ENCODE results near the gene PRAMEF26. TPM values are rescaled to one million over a fixed set of nuclear protein-coding genes. Genes with fewer than 3 reads are reported as not detected.
"Not testable (repeated sequence)": the region's sequence is repeated elsewhere in the genome, so short reads cannot be mapped to it uniquely, and the experiment has no call there.

PRAMEF26 gene
- not detected for polyA plus RNA-seq (ENCODE audit: low read depth in 6 of 6)

GRCh38 chr1:13155909-13156308 lies at the start of gene PRAMEF26:
Gene PRAMEF26, minus strand, starts transcription at chr1:13156009. Its CDS starts 2,914 bp downstream, at chr1:13153095.
- H3K9me3 Mint-ChIP-seq; H3K27me3 Mint-ChIP-seq; H3K4me3 Mint-ChIP-seq; H3K4me1 Mint-ChIP-seq; DNase-seq; ATAC-seq (ENCODE audit: low read depth in 2 of 2); H3K36me3 Mint-ChIP-seq; H3K27ac Mint-ChIP-seq: not testable (repeated sequence)

DNA sequence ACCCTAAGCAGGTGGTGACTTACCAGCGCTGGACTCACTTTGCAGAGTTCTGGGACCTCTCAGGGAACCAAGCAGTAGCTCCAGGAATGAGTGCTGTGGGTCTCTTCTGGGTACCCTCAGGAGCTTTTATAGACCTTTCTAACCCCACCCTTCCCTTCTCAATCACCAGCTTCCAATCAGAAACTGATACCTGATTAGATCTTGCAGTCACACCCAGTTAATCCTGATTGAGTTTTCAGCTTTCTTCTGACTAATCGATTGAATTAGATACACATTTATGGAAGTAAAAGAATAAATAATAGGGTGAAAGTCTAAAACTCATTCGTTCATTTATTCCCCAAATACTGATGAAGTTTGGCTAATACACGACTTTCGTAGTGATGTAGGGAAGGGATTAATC lies 45.5 kb upstream of the PRAMEF26 start, which contains the start of gene PRAMEF13:
PRAMEF13 (minus strand) TSS at position 101 of the 400 bp plus-strand sequence. CDS start 1,820 bp downstream, outside the sequence.
- not testable (repeated sequence) for DNase-seq; H3K4me3 Mint-ChIP-seq; H3K27ac Mint-ChIP-seq; ATAC-seq (ENCODE audit: low read depth in 2 of 2); H3K36me3 Mint-ChIP-seq; H3K9me3 Mint-ChIP-seq; H3K27me3 Mint-ChIP-seq; H3K4me1 Mint-ChIP-seq

- not testable (repeated sequence) for H3K36me3 Mint-ChIP-seq; ATAC-seq (ENCODE audit: low read depth in 2 of 2); H3K27me3 Mint-ChIP-seq; DNase-seq; H3K27ac Mint-ChIP-seq; H3K4me3 Mint-ChIP-seq; H3K9me3 Mint-ChIP-seq; H3K4me1 Mint-ChIP-seq
Measured at GRCh38 chr1:13171548-13171947, 15.7 kb upstream of the PRAMEF26 start, which contains the start of gene PRAMEF9. Gene PRAMEF9, plus strand, starts transcription at chr1:13171848. Its CDS starts 3,433 bp downstream, at chr1:13175281.

- H3K27me3 Mint-ChIP-seq; ATAC-seq (ENCODE audit: low read depth in 2 of 2); H3K4me3 Mint-ChIP-seq; H3K36me3 Mint-ChIP-seq; H3K27ac Mint-ChIP-seq; H3K4me1 Mint-ChIP-seq; DNase-seq; H3K9me3 Mint-ChIP-seq: not testable (repeated sequence)
Measured at GRCh38 chr1:13165531-13165930, 9.7 kb upstream of the PRAMEF26 start, which contains the start of gene HNRNPCL4. Gene HNRNPCL4, minus strand, starts transcription at chr1:13165631. Its CDS starts 164 bp downstream, at chr1:13165467.

DNA sequence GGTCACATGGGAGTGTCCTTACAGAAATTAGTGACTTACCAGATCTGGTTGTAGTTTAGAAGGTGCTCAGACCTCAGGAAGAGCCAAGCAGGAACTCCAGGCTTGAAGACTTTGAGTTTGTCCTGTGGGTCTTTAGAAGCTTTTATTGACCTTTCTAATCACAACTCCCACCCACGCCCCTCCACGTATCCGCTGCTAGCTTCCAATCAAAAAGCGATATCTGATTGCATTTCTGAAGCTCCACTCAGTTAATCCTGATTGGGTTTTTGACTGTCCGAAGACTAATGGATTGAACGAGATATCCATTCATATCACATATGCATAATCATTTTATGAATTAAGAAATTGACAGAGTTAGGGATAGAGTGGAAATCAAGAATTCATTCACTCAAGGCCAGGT lies 39.1 kb downstream of the PRAMEF26 start, which contains the start of gene HNRNPCL2:
HNRNPCL2 (minus strand) TSS at position 101 of the 400 bp plus-strand sequence. CDS start 454 bp downstream, outside the sequence.
- not testable (repeated sequence) for ATAC-seq (ENCODE audit: low read depth in 2 of 2); H3K4me1 Mint-ChIP-seq; H3K9me3 Mint-ChIP-seq; H3K36me3 Mint-ChIP-seq; H3K4me3 Mint-ChIP-seq; H3K27ac Mint-ChIP-seq; DNase-seq; H3K27me3 Mint-ChIP-seq

Other genes with a start within 250 kb of the PRAMEF26 start
- gene PRAMEF7, start 239.4 kb downstream of the PRAMEF26 start, polyA plus RNA-seq (ENCODE audit: low read depth in 6 of 6), result not detected
- not detected for gene PRAMEF6, start 208.4 kb downstream of the PRAMEF26 start, polyA plus RNA-seq (ENCODE audit: low read depth in 6 of 6)
- not detected for gene PRAMEF27, start 99.4 kb downstream of the PRAMEF26 start, polyA plus RNA-seq (ENCODE audit: low read depth in 6 of 6)
- not detected for gene HNRNPCL3, start 95.2 kb downstream of the PRAMEF26 start, polyA plus RNA-seq (ENCODE audit: low read depth in 6 of 6)
- not detected for gene PRAMEF25, start 85.2 kb downstream of the PRAMEF26 start, polyA plus RNA-seq (ENCODE audit: low read depth in 6 of 6)
- not detected for gene HNRNPCL2, start 39.2 kb downstream of the PRAMEF26 start, polyA plus RNA-seq (ENCODE audit: low read depth in 6 of 6)
- gene HNRNPCL4, start 9.6 kb upstream of the PRAMEF26 start, polyA plus RNA-seq (ENCODE audit: low read depth in 6 of 6), result not detected
- not detected for gene PRAMEF9, start 15.8 kb upstream of the PRAMEF26 start, polyA plus RNA-seq (ENCODE audit: low read depth in 6 of 6)
- gene PRAMEF13, start 45.4 kb upstream of the PRAMEF26 start, polyA plus RNA-seq (ENCODE audit: low read depth in 6 of 6), result not detected
- not detected for gene PRAMEF18, start 70.1 kb upstream of the PRAMEF26 start, polyA plus RNA-seq (ENCODE audit: low read depth in 6 of 6)
- gene PRAMEF5, start 98.2 kb upstream of the PRAMEF26 start, polyA plus RNA-seq (ENCODE audit: low read depth in 6 of 6), result not detected
- gene PRAMEF8, start 129.1 kb upstream of the PRAMEF26 start, polyA plus RNA-seq (ENCODE audit: low read depth in 6 of 6), result not detected
- not detected for gene PRAMEF33, start 147.5 kb upstream of the PRAMEF26 start, polyA plus RNA-seq (ENCODE audit: low read depth in 6 of 6)
- not detected for gene PRAMEF15, start 159.6 kb upstream of the PRAMEF26 start, polyA plus RNA-seq (ENCODE audit: low read depth in 6 of 6)
- not detected for gene PRAMEF14, start 191.1 kb upstream of the PRAMEF26 start, polyA plus RNA-seq (ENCODE audit: low read depth in 6 of 6)
- not detected for gene PRAMEF19, start 215.9 kb upstream of the PRAMEF26 start, polyA plus RNA-seq (ENCODE audit: low read depth in 6 of 6)
- not detected for gene PRAMEF17, start 233.6 kb upstream of the PRAMEF26 start, polyA plus RNA-seq (ENCODE audit: low read depth in 6 of 6)